Testis (tissue), 3 donors: ENCODE measurements around the gene SLC5A8. TPM values are rescaled to one million over a fixed set of nuclear protein-coding genes. Genes with fewer than 3 reads are reported as not detected.

Source experiments
- DNase-seq: peaks from one replicate; pipeline ENCODE4 v3.0.0-alpha.2; 2019
- H3K27ac ChIP-seq, 2 donors: fragments of 200-600 bp; sonication (generic); one replicate each; pipeline ENCODE4 v1.5.1; 2019
- H3K27me3 ChIP-seq: fragments of 200-600 bp; sonication (generic); one replicate; pipeline ENCODE4 v1.5.1; 2019
- H3K36me3 ChIP-seq: fragments of 200-600 bp; sonication (generic); one replicate; pipeline ENCODE4 v1.5.1; 2017; ENCODE audit warnings: low read depth; ENCODE audit errors: missing control alignments
- H3K4me1 ChIP-seq: fragments of 200-600 bp; sonication (generic); one replicate; pipeline ENCODE4 v1.5.1; 2019
- H3K4me3 ChIP-seq, 2 donors: fragments of 200-600 bp; sonication (generic); one replicate each; pipeline ENCODE4 v1.5.1; 2017 to 2019
- H3K9me3 ChIP-seq: fragments of 200-600 bp; sonication (generic); one replicate; pipeline ENCODE4 v1.5.1; 2017
- POLR2A ChIP-seq: fragments of 450-650 bp; IDR thresholded peaks from one replicate; pipeline ENCODE4 v1.6.1; 2017; ENCODE audit warnings: antibody characterized with exemption, mild to moderate bottlenecking, moderate library complexity
- WGBS, 2 donors: methylation state at CpG; one replicate each; pipeline ENCODE4 v1.1.5; 2018; 5-methylcytosine and 5-hydroxymethylcytosine counted together
- intact Hi-C: fragments of 100-400 bp; cut with DNase I; formaldehyde crosslinking; loops from one replicate; pipeline ENCODE4 v1.15.1; 2023; ENCODE audit warnings: low total_unique reads
- polyA plus RNA-seq: library from polyadenylated mRNA; stranded (reverse); fragments of 350-450 nt; fragmentation: Illumina TruSeq; extraction: RNeasy Lipid Tissue Mini Kit (QIAGEN cat#74804); gene quantifications from one replicate; pipeline ENCODE4 v1.2.3, GENCODE V29; 2014; ENCODE audit warnings: low read depth, low replicate concordance; ENCODE audit not compliant: insufficient read depth
- total RNA-seq, 2 donors: library from RNA; depleted of rRNA; stranded (reverse); fragments of >200 nt; gene quantifications; one replicate each; pipeline ENCODE4 v1.2.3, GENCODE V29; 2016
- TF ChIP-seq, protein P1 (sequence below), 3 experiments: fragments of 450-650 bp in 2 of 3; fragments of 200-600 bp in 1 of 3; sonication (generic) in 1 of 3; IDR thresholded peaks; one replicate each; pipeline ENCODE4 v1.5.1; 2016 to 2019; ENCODE audit warnings: antibody characterized with exemption in 3 of 3, mild to moderate bottlenecking in 2 of 3, moderate library complexity in 1 of 3

Gene SLC5A8
- total and polyA plus RNA-seq, 3 donors from 2014 or later: 0.31 to 0.71 (median 0.40) TPM

- 80 to 82% methylated on average over 3 of the region's 3 CpGs for WGBS, 2 donors
- intact Hi-C loops: no loop called here
- Histone ChIP-seq H3K4me1 (no peaks in the 10 kb centered on the region), H3K9me3 (no peaks in the 10 kb centered on the region), H3K27ac (no peak overlapping the region), H3K36me3 (no peaks in the 10 kb centered on the region), H3K27me3 (no peaks in the 10 kb centered on the region), H3K4me3 (no peak overlapping the region)
- TF ChIP-seq, protein P1, sequence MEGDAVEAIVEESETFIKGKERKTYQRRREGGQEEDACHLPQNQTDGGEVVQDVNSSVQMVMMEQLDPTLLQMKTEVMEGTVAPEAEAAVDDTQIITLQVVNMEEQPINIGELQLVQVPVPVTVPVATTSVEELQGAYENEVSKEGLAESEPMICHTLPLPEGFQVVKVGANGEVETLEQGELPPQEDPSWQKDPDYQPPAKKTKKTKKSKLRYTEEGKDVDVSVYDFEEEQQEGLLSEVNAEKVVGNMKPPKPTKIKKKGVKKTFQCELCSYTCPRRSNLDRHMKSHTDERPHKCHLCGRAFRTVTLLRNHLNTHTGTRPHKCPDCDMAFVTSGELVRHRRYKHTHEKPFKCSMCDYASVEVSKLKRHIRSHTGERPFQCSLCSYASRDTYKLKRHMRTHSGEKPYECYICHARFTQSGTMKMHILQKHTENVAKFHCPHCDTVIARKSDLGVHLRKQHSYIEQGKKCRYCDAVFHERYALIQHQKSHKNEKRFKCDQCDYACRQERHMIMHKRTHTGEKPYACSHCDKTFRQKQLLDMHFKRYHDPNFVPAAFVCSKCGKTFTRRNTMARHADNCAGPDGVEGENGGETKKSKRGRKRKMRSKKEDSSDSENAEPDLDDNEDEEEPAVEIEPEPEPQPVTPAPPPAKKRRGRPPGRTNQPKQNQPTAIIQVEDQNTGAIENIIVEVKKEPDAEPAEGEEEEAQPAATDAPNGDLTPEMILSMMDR (IDR thresholded peaks at IDR 0.05): no peak
- no peak for TF ChIP-seq POLR2A
- no peak for DNase-seq
Measured at GRCh38 chr12:101174541-101174940, 35.5 kb downstream of the SLC5A8 start.

DNA sequence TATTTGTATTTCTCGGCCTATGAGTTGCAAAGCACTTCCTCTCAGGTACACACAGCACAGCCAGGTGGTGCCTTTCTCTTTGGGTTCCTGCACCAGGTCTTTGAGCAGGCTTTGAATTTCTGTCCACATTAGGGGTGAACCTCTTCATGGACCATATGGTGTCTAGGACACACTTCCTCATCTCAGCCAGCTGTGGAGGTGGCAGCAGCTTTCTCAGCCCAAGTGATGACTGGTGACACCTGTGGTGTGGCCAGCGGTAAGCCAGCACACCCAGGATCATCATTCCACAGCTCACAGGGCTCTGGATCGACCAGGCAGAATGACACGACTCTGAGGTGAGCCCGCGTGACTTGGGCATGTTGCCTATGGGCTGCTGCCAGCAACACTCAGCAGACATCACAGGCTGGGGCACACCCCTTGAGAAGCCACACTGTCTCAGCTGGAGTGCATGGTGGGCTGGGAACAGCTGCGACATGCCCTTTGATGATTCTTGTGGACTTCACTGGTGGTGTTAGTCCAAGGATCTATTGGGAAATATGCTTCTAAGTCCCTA lies 36.8 kb downstream of the SLC5A8 start:
- no peaks in the 10 kb centered on the region for H3K9me3 ChIP-seq
- intact Hi-C loops: no loop called here
- 92 to 100% methylated on average over 2 to 7 of the region's 7 CpGs for WGBS, 2 donors
- DNase-seq: no peak
- TF ChIP-seq, protein P1 (IDR thresholded peaks at IDR 0.05): no peak
- no peak for TF ChIP-seq POLR2A
- H3K27me3 ChIP-seq: no peaks in the 10 kb centered on the region
- H3K4me3 ChIP-seq: no peak overlapping the region
- H3K4me1 ChIP-seq: no peaks in the 10 kb centered on the region
- H3K27ac ChIP-seq: no peak overlapping the region
- H3K36me3 ChIP-seq: no peaks in the 10 kb centered on the region

DNA sequence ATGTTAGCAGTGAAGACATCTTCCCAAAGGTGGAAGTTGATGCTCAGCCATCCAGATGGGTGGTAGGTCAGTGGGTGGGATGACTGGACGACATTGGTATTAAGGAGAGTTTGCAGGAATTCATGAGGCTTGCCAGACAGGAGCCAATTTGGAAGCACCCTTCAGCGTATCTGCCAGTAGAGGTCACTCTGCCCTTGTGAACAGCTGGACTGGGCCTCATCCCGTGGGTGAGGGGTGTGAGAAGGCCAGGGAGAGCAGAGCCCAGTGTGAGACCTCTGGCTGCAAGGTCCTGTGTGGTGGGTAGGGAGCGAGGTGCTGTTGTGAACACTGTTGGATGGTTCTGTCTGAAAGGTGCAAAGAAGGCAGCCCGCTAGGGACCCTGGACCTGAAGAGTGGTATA lies 37.7 kb downstream of the SLC5A8 start:
- Histone ChIP-seq H3K4me3 (no peak overlapping the region), H3K9me3 (no peaks in the 10 kb centered on the region), H3K27me3 (no peaks in the 10 kb centered on the region), H3K36me3 (no peaks in the 10 kb centered on the region), H3K27ac (no peak overlapping the region), H3K4me1 (no peaks in the 10 kb centered on the region)
- intact Hi-C loops: no loop called here
- TF ChIP-seq POLR2A: no peak
- TF ChIP-seq, protein P1 (IDR thresholded peaks at IDR 0.05): no peak
- 56 to 63% methylated on average over 5 of the region's 5 CpGs for WGBS, 2 donors
- peak; percentile 67 for DNase-seq

DNA sequence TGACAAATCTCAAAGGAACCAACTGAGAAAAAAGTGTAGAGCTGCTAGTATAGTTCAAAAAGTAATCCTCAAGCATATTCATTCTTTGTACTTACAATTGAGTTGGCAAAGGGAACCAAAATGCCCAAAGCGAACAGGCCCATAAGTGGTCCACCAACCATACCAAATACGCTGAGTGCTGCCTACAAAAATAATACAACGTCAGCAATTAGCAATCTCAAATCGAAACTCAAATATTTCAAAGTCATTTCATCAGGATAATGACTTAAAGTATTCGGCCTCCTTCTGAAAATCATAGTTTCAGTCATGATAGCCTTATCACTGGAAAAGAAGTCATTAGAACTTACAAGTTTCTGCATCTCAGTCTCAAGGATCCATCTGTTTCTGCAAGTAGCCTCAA lies 42.0 kb downstream of the SLC5A8 start:
- Histone ChIP-seq H3K27me3 (no peaks in the 10 kb centered on the region), H3K4me1 (no peaks in the 10 kb centered on the region), H3K36me3 (no peaks in the 10 kb centered on the region), H3K27ac (no peak overlapping the region), H3K9me3 (no peaks in the 10 kb centered on the region), H3K4me3 (no peak overlapping the region)
- intact Hi-C loops: no loop called here
- no peak for TF ChIP-seq POLR2A
- TF ChIP-seq, protein P1 (IDR thresholded peaks at IDR 0.05): no peak
- 85 to 95% methylated on average over 5 of the region's 5 CpGs for WGBS, 2 donors
- DNase-seq: no peak

DNA sequence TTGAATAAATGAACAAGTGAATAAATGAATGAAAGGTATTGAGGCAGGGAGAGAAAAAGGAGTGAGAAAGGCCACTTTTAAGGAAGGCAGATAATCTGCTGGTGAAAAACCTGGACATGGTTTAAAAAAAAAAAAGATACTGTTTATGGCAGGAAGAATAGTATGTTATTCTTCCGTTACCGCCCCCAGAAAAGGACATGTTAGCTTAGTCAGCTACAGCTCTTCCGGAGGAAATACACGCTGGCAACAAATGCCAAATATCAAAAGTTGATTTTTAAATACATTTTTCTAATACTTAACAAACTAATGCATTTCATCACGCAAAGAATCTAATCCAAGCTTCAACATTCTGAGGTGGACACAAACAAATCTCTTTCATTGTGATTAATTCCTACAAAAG lies 43.2 kb downstream of the SLC5A8 start:
- no peak for DNase-seq
- intact Hi-C loops: no loop called here
- WGBS, 2 donors: 69 to 71% methylated on average over 5 of the region's 5 CpGs
- no peaks in the 10 kb centered on the region for H3K9me3 ChIP-seq
- H3K27me3 ChIP-seq: no peaks in the 10 kb centered on the region
- no peaks in the 10 kb centered on the region for H3K4me1 ChIP-seq
- H3K27ac ChIP-seq: no peak overlapping the region
- TF ChIP-seq, protein P1 (IDR thresholded peaks at IDR 0.05): no peak
- no peak for TF ChIP-seq POLR2A
- H3K4me3 ChIP-seq: no peak overlapping the region
- H3K36me3 ChIP-seq: no peaks in the 10 kb centered on the region
